ENCODE measurements around the gene BDP1.
"Not testable (repeated sequence)": the region's sequence is repeated elsewhere in the genome, so short reads cannot be mapped to it uniquely, and the experiment has no call there.

The BDP1 gene, protein sequence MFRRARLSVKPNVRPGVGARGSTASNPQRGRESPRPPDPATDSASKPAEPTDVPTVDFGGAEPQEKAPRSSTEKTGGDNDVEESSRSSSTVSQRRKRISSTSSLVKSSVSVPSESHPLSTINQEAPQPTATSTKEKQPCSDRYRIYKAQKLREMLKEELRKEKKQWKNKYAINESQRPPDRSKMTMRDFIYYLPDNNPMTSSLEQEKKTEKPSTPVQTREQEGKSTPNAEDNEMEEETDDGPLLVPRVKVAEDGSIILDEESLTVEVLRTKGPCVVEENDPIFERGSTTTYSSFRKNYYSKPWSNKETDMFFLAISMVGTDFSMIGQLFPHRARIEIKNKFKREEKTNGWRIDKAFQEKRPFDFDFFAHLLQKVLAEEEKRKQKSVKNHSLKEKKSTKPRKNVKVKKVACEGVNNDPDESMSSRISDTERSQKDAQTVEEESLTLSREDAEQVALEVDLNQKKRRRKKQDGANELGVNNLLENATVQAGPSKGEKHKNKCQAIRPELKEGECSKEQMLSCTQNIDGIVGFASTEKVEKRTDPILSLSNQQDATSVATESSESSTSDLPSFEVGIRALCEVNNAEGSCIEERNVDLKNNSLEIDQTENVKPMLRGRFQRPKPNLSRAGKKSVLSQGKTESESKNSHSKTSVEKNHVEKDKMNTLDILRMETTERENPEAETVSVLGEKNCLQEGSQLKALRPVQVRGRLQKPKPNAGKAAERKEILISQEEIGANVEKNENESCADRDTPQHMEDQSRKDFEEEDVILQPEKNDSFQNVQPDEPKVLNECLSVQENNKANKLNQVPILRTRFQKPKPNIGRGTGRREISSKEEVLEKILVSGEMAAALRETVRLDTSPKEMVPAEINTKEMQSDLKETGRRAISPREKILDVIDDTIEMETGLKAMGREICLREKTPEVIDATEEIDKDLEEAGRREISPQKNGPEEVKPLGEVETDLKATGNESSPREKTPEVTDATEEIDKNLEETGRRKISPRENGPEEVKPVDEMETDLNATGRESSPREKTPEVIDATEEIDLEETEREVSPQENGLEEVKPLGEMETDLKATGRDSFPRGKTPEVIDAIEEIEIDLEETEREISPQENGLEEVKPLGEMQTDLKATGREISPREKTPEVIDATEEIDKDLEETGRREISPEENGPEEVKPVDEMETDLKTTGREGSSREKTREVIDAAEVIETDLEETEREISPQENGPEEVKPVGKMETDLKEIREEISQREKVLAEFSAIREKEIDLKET (N-terminal part only)

DNA sequence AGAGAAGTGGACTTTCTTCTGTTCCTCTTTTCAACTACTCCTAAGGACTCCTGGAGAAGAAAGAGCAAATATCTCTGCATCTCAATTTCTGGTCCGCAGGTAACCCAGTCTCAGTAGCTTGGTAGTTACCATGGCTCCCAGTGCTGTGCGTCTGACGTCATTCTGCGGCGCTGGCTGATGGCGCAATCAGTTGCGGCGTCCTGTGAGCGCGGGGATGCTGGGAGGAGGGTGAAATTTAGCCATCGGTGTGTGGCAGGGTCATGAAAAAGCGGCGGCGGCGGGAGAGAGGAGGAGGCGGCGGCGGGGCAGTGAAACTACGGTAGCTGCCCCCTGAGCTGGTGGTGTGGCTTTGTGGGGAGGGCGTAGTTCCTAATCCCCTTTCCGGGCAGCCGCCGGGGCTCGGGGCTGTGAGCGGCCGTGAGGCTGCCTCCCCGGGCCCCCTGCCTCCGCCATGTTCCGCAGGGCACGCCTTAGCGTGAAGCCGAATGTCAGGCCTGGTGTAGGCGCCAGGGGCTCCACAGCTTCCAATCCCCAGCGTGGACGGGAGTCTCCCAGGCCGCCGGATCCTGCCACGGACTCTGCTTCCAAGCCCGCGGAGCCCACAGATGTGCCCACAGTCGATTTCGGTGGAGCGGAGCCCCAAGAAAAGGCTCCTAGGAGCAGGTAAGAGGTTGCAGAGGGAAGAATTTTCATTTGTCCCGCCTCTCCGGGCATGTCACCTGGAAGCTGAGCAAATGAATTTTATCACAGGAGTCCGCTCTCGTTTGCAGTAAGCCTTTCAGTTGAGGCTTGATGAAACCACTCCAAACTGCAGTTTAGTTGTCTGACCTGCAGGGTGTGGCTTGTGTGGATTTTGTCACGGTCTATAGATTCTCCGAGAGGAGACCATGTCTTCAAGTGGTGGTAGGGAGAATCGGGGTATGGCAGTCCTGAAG, at the start of gene BDP1:
BDP1 (plus strand) TSS at position 225 of the 935 bp plus-strand sequence; CDS start at position 452, 227 bp downstream.
- in situ Hi-C loops (cut with HindIII; ENCODE audit: low sequenced_read_pairs), result no loop called here

DNA sequence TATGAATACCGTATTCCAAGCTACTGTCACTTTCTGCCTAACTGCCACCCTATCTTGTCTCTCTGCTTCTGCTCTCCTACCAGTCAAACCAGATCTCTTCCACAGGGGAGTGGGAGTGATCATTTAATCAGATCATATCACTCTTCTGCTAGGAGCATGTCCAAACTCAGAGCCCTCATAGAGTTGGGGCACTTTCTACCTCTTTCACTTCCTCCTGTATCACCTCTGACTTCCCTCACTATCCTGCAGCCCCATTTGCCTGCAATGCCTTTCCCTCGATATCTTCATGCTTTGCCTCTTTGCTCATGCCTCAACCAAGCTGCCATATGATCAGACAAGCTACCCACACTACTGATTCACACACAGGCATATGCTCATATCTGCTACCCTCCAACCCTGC, 45.4 kb upstream of the BDP1 start:
- in situ Hi-C loops (cut with HindIII; ENCODE audit: low sequenced_read_pairs), result not testable (repeated sequence)

DNA sequence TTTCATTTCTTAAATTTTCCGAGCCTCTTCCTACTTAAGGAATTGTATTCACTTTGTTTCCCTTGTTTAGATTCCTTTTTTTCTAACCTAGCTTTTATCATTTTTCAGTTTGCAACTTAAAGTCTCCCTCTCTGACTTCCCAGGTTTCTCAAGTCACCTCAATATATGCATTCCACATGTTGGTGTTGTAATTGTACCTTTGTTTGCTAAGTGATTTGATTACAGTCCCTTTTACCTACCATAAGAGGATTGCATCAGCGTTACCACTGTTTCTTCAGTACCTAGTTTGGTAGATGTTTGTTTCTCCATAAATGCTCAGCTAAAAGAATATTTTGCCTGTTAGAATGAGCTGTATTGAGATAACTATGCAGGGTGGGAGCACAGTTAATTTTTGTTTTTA, 39.8 kb upstream of the BDP1 start:
- in situ Hi-C loops (cut with HindIII; ENCODE audit: low sequenced_read_pairs), result not testable (repeated sequence)

DNA sequence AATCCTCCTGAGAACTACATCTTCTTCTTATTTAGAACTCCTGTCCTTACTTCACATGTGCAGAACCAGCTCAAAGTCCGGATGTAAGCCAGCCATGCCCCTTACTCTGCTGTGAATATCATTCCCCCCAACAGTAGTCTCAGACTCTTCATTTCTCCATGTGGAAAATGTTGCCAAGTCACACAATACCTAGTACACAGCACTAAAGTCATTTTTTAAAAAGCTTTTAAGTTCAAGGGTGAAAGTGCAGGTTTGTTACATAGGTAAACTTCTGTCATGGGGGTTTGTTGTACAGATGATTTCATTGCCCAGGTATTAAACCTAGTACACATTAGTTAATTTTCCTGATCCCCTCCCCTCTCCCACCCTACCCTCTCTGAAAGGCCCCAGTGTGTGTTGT, 37.4 kb upstream of the BDP1 start:
- in situ Hi-C loops (cut with HindIII; ENCODE audit: low sequenced_read_pairs), result not testable (repeated sequence)

DNA sequence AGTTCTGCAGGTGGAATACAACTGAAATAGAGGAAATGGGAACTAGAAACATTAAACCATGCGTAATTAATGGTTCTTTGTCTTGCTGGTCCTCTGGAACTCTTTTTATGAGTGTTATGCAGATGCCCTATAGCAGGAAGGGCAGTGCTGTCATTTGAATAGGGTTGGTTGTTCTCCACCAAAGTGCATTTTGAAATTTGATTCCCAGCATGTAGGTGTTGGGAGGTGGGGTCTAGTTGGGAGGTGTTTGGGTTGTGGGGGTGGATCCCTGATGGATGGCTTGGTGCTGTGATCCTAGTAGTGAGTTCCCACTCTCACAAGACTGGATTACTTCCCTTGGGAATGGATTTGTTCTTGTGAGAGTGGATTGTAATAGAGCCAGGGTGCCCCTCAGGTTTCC, 34.2 kb upstream of the BDP1 start:
- in situ Hi-C loops (cut with HindIII; ENCODE audit: low sequenced_read_pairs), result not testable (repeated sequence)

DNA sequence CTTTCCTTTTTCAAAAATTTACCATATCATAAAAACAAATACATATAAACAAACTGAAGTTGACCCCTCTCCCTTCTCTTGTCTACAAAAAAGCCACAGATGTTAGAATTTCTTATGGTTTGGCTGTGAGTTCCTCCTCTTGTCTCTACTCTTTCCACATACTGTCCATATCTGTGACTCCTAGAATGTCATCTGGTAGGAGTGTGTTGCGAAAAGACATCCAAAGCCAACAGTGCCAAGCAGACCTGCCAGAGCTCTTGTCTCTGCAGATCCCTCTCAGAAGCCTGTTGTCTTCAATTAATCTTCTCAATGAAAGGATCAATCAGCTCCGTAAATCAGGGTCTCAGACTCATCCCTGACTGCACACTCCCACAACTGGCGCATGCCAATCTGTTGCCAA, 31.6 kb upstream of the BDP1 start:
- in situ Hi-C loops (cut with HindIII; ENCODE audit: low sequenced_read_pairs), result not testable (repeated sequence)

DNA sequence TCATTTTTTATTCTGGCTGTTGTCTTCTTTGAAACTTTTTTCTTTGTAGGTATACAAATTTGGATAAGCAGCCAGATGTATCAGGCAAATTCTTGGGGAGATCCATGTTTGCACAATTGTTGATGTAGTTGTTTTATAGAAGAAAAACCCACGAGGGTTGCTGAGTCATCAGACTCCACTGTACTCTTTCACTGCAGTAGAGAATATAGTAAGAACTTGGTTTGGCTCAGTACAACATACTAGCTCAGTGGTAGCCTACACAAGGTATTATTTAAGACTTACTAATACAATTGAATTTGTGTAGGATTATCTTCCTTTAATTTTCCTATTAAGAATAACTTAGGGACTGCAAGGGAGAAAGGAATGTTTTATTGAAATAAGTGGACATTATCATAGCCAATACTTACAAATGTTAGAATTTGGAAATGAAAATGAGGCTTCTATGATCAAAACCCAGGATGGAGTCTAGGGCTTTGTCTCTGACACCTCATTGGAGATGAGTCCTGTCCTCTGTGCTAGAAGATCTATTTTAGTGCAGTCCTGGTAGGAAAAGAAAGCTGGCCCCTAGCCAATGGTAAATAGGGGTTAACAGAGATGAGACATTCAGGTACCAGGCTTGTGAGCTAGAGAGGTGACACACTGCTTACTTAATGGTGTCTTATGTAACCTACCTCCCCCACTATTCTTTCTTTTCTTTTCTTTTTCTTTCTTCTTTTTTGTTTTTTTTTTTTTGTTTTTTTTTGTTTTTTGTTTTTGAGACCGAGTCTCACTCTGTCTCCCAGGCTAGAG, 28.6 kb upstream of the BDP1 start:
- in situ Hi-C loops (cut with HindIII; ENCODE audit: low sequenced_read_pairs), result not testable (repeated sequence)

DNA sequence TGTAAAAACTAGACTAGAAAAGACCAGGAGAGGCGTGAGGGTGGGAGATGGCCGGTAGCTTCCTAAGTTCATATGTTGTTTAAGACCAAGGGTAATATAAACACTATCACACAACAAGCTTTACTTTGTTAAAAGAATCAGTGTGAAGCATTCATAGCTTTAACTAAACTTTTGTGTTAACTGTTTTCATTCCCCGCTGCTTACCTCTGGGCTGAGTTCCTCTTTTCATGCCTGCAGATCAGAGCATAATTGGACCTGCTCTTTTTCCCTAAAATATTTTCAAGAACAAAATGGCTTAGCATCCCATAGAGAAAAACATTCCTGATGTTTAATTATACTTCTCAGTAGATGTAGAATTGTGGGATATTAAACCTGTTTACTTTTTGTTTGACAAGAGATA, 23.0 kb upstream of the BDP1 start:
- in situ Hi-C loops (cut with HindIII; ENCODE audit: low sequenced_read_pairs), result not testable (repeated sequence)

DNA sequence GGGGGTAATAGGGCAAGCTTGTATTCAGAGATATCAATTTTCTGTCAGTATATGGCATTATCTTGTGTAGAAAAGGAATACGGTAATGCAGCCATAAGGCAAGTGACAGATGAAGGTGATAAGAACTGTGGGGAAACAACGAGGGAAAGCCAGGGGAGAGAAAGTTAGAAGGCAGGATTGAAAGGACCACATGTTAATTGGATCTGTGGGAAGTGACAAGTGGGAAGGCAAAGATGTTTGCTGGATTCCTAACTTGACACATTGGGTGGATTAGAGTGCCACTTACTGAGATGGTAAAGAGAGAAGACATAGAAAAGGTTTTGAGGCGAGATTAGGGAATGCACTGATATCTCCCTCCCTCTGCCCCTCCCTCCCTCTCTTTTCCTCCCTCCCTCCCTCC, 20.6 kb upstream of the BDP1 start:
- in situ Hi-C loops (cut with HindIII; ENCODE audit: low sequenced_read_pairs), result not testable (repeated sequence)

DNA sequence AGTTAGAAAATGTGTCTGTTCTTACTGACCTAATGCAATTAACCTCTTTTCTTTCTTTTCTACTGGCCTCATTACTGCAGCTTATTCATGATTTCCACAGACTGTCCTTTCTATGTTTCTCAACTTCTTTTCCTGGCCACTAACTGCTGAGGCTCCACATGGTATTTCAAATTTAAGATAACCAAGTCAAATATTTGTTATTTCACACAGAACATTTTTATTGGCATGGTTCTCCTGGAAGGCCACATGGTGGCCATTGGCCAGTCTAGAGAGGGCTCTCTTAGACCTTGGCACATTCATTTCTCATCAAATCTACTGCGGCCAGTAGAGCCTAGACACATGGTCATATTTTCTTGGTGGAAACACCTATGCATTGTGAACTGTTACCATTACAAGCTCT, 13.9 kb upstream of the BDP1 start:
- in situ Hi-C loops (cut with HindIII; ENCODE audit: low sequenced_read_pairs), result not testable (repeated sequence)

DNA sequence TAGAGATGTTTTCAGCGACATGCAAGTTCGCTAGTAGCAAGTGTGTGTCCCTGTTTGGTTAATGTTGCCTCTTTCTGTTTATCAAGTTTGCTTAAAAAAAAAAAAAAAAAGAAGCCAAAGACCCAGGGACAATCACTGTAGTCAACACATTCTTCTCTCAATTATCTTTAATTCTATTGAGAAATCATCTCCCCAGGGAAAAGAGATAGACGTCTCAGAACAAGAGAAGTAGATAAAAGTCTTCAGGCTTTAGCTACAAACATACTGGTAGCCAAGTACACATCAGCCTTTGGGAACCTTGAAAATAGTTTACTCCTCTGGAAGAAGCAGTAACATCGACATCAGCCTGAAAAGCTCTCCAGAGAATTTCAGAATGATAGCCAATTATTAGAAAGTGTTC, 11.6 kb upstream of the BDP1 start:
- in situ Hi-C loops (cut with HindIII; ENCODE audit: low sequenced_read_pairs), result not testable (repeated sequence)

DNA sequence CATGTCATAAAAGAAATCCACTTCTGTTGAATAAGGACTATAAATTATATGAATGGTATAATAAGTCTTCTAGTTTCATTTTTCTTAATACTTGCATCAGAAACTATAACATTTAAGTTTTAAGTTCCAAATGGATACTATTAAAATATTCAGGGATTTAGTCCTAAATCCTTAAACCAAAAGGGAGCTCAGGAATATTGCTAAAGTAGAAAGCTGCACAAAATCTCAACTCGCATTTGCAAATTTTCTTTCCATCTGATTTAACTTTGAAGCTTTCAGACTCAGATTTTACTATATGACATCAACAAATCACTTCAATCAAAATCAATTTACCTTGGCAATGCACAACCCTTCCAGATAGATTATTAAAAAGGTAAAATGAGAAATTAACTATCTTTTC, 10.4 kb upstream of the BDP1 start:
- in situ Hi-C loops (cut with HindIII; ENCODE audit: low sequenced_read_pairs), result not testable (repeated sequence)

DNA sequence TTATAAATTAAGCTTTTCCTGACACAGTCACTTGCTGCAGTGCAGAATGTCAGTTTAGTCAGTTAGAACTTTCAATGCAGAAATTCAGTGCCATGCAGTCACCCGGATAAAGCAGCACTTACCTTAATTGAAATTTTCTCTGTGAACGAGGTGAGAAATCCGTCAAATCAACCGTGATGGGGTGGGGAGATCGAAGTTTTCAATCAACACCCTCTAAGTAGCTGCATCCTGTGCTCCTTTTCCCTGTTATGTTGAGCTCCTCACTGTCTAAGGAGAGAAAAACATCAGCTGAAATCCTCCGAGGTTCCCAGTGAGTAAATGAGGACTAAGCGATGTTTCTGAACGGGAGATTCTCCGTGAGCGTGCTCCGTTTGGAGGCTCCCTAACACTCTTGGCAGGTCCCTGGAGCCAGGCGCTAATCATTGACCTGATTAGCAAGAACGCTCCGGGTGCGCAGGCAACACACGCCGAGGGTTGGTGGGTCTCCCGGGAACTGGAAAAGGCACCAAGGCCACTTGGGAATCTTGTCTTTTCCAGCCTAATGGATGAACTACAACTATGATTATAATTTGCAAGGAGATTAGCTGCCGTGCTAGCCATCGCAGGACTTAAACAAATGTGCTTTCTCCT, 9.8 kb upstream of the BDP1 start:
- in situ Hi-C loops (cut with HindIII; ENCODE audit: low sequenced_read_pairs), result not testable (repeated sequence)

DNA sequence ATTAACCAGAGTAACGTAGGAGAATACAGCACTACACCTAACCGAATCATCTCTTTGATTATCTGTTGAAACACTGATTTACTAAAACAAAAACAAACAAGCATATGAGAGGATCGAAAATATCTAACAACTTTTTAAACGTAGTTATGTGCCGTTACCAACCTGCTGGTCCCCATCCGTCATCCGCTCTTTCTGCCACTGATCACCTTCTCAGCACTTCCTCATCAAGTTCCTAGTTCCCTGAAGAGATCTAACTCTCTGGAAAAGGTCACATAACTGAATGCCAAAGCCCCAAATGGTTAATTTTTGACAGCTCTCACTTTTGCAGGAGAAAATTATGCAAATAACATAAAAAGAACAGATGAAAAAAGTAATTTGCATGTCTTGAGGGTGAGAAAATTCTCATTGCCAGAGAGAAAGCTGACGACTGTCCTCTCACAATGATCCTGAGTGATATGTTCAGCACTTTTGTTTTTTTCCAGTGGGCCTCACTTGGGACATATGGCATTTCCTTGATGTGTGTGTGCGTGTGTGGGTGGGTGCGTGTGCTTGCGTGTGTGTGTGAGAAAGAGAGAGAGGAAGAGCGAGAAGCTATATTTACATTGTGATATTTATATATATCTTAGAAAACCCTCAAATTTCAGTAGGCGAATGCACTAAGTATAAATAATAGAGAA, 8.8 kb upstream of the BDP1 start:
- in situ Hi-C loops (cut with HindIII; ENCODE audit: low sequenced_read_pairs), result not testable (repeated sequence)

DNA sequence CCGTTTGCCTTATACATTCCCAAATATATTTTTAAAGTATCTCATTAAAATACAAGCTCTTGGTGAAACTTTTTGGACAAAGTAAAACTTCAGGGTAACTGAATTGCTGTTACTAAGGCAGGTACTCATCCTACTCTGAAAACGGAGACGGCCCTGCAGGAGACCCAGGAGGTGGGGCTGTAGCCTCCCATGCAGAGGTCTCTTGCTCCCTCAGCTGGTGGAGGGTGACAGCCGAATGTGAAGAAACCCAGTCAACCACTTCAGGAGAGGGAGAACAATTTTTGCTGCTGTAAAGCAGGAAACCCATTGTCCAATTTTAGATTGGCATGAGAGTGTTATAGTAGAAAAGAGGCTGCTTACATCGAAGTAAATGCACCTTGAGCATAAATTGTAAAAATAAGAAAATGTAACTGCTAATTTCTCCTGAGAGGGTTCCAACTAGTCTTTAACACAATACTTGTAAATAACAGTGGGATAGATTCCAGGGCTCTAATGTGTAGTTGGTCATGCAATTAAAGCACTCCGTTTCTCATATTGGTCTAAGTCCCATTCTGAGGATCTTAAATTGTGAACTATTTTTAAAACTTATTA, 8.1 kb upstream of the BDP1 start:
- in situ Hi-C loops (cut with HindIII; ENCODE audit: low sequenced_read_pairs), result not testable (repeated sequence)

DNA sequence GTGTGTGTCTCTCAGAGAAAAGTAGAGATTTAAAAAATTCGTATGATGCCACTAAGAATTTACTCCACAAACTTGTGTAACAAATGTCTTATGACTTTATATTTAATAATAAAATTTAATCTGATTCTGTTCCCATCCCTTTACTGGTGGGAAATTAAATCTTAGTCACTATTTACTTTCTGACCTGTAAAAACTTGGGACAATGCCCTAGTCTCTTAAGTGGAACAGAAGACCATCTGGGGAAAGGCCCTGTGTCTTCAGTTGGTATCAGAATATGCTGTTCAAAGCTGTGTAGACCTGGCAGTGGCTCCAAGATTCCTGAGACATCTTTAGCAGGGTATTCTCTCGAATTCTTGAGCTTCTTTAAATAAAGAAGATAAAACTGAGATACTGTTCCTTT, 2.6 kb upstream of the BDP1 start:
- in situ Hi-C loops (cut with HindIII; ENCODE audit: low sequenced_read_pairs), result no loop called here

DNA sequence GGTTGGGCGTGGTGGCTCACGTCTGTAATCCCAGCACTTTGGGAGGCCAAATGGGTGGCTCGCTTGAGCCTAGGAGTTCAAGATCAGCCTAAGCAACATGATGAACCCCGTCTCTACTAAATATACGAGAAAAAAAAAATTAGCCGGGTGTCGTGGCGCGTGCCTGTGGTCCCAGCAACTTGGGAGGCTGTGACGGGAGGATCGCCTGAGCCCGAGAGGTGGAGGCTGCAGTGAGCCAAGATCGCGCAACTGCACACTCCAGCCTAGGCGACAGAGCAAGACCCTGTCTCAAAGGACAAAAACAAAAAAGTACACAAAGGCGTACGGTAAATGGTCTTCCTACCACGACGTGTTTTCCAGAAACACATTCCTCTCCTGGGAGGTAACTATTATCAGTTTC, 538 bp upstream of the BDP1 start:
- in situ Hi-C loops (cut with HindIII; ENCODE audit: low sequenced_read_pairs), result no loop called here

DNA sequence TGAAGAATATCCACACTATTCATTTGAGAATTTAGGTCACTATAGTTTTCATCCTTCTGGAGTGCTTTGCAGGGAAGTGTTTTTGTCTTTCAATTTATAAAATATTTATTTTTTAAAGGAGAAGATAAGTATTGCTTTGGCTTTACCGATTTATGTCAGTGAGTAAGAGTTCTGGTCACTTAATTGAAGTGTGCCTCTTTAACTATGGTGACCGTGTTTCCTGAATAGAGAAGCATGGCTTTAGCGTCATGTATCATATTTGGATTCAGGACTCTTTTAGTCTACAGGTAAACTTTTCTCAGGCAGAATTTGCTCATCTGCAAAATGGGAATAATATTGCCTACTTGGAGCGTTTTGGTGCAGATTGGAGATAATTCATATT, 902 bp downstream of the BDP1 start:
- in situ Hi-C loops (cut with HindIII; ENCODE audit: low sequenced_read_pairs), result no loop called here
